Neuronal stem cell (in vitro differentiated cells): ENCODE data around the gene TBC1D22A.

ENCODE experiments used
- DNase-seq: peaks from one replicate; pipeline ENCODE4 v3.0.0-alpha.2; 2013; ENCODE audit warnings: low spot score
- H2AFZ ChIP-seq: one replicate; pipeline ENCODE4 v1.6.1; 2013; ENCODE audit warnings: mild to moderate bottlenecking, low read length, inconsistent platforms
- H2AK5ac ChIP-seq: 2 replicates; pipeline ENCODE4 v1.6.1; 2013; ENCODE audit warnings: low read depth, mild to moderate bottlenecking, inconsistent platforms, low read length, moderate library complexity, mixed read lengths
- H2BK120ac ChIP-seq: 2 replicates; pipeline ENCODE4 v1.6.1; 2013; ENCODE audit warnings: low read depth, mild to moderate bottlenecking, inconsistent platforms, low read length, moderate library complexity, mixed read lengths
- H2BK12ac ChIP-seq: one replicate; pipeline ENCODE4 v1.6.1; 2013; ENCODE audit warnings: low read length, inconsistent platforms
- H2BK15ac ChIP-seq: 2 replicates; pipeline ENCODE4 v1.6.1; 2013; ENCODE audit warnings: mild to moderate bottlenecking, low read length, inconsistent platforms, mixed read lengths
- H2BK5ac ChIP-seq: one replicate; pipeline ENCODE4 v1.6.1; 2013; ENCODE audit warnings: inconsistent platforms, mild to moderate bottlenecking, low read length, moderate library complexity
- H3K14ac ChIP-seq: one replicate; pipeline ENCODE4 v1.6.1; 2013; ENCODE audit warnings: low read length, inconsistent platforms
- H3K18ac ChIP-seq: 2 replicates; pipeline ENCODE4 v1.6.1; 2013; ENCODE audit warnings: low read length, inconsistent platforms
- H3K23ac ChIP-seq: 2 replicates; pipeline ENCODE4 v1.6.1; 2013; ENCODE audit warnings: low read depth, mild to moderate bottlenecking, mixed read lengths, low read length, inconsistent platforms; ENCODE audit not compliant: poor library complexity
- H3K27ac ChIP-seq: replicated peaks from 3 replicates; pipeline ENCODE4 v1.5.1; 2013; ENCODE audit warnings: low read length, inconsistent platforms
- H3K27me3 ChIP-seq, 3 experiments: 2 replicates each; pipeline ENCODE4 v1.6.1; 2013; ENCODE audit warnings: low read length in 3 of 3, mild to moderate bottlenecking in 2 of 3, inconsistent platforms in 1 of 3, low read depth in 1 of 3, mixed read lengths in 1 of 3, moderate library complexity in 1 of 3; ENCODE audit not compliant: control insufficient read depth in 3 of 3, insufficient read depth in 3 of 3
- H3K36me3 ChIP-seq, 2 donors: replicated peaks in 1 of 2; 2 replicates each; pipeline ENCODE4 v1.6.1; 2013; ENCODE audit warnings: low read length in 2 of 2; ENCODE audit not compliant: control insufficient read depth in 2 of 2, insufficient read depth in 2 of 2
- H3K4ac ChIP-seq: 2 replicates; pipeline ENCODE4 v1.6.1; 2013; ENCODE audit warnings: inconsistent platforms, mild to moderate bottlenecking, low read length, moderate library complexity
- H3K4me1 ChIP-seq, 2 donors: 1 replicate in 1 of 2; 2 replicates in 1 of 2; pipeline ENCODE4 v1.6.1; 2013; ENCODE audit warnings: low read length in 2 of 2, low read depth in 1 of 2; ENCODE audit not compliant: control insufficient read depth in 2 of 2, insufficient read depth in 1 of 2
- H3K4me2 ChIP-seq: one replicate; pipeline ENCODE4 v1.6.1; 2013; ENCODE audit warnings: mild to moderate bottlenecking, low read length, inconsistent platforms; ENCODE audit not compliant: insufficient read depth, poor library complexity, severe bottlenecking
- H3K4me3 ChIP-seq, 2 donors: 2 replicates each; pipeline ENCODE4 v1.5.1; 2013; ENCODE audit warnings: low read length in 2 of 2, mild to moderate bottlenecking in 2 of 2, inconsistent platforms in 1 of 2, moderate library complexity in 1 of 2
- H3K79me1 ChIP-seq: one replicate; pipeline ENCODE4 v1.6.1; 2013; ENCODE audit warnings: low read depth, mild to moderate bottlenecking, inconsistent platforms, low read length, moderate library complexity
- H3K9ac ChIP-seq: one replicate; pipeline ENCODE4 v1.6.1; 2013; ENCODE audit warnings: mild to moderate bottlenecking, low read depth, low read length, inconsistent platforms; ENCODE audit not compliant: poor library complexity
- H3K9me3 ChIP-seq, 2 donors: replicated peaks in 1 of 2; 2 replicates each; pipeline versions ENCODE3 to v1.6.1; 2013; ENCODE audit warnings: low read length in 2 of 2, mild to moderate bottlenecking in 2 of 2, inconsistent platforms in 1 of 2, low read depth in 1 of 2, mixed read lengths in 1 of 2, moderate library complexity in 1 of 2; ENCODE audit not compliant: control insufficient read depth in 2 of 2, insufficient read depth in 1 of 2
- H4K8ac ChIP-seq: one replicate; pipeline ENCODE4 v1.6.1; 2013; ENCODE audit warnings: low read depth, mild to moderate bottlenecking, inconsistent platforms, low read length, moderate library complexity
- H4K91ac ChIP-seq: one replicate; pipeline ENCODE4 v1.6.1; 2013; ENCODE audit warnings: low read length, low read depth, mild to moderate bottlenecking, inconsistent platforms; ENCODE audit not compliant: poor library complexity
- WGBS, 2 donors: extraction: QIAGEN DNeasy Blood & Tissue Kit; methylation state at CpG; one replicate each; pipeline ENCODE4 v1.1.7; 2013; ENCODE audit warnings: missing lambda C conversion rate in 2 of 2, mixed read lengths in 1 of 2; ENCODE audit not compliant: insufficient read length in 2 of 2, insufficient replicate concordance in 1 of 2; ENCODE audit errors: extremely low coverage in 2 of 2; 5-methylcytosine and 5-hydroxymethylcytosine counted together

The TBC1D22A gene

GRCh38 chr22:47063071-47063509 is 300.6 kb downstream of the TBC1D22A start:
- H4K91ac ChIP-seq: no peak overlapping the region
- no peaks in the 10 kb centered on the region for H3K9me3 ChIP-seq
- H3K79me1 ChIP-seq: no peaks in the 10 kb centered on the region
- H2AFZ ChIP-seq: no peak overlapping the region
- no peak overlapping the region for H2BK120ac ChIP-seq
- H2BK12ac ChIP-seq: no peak overlapping the region
- no peak overlapping the region for H3K14ac ChIP-seq
- H3K27me3 ChIP-seq: no peaks in the 10 kb centered on the region
- H3K4me3 ChIP-seq: no peak overlapping the region
- no peak overlapping the region for H3K27ac ChIP-seq
- H3K4ac ChIP-seq: no peak overlapping the region
- no peak overlapping the region for H3K9ac ChIP-seq
- DNase-seq: no peak
- no peak overlapping the region for H3K18ac ChIP-seq
- no peak overlapping the region for H2AK5ac ChIP-seq
- H3K23ac ChIP-seq: no peak overlapping the region
- no peak overlapping the region for H3K4me2 ChIP-seq
- no CpG with 5 or more reads among the region's 14 CpGs for WGBS, 2 donors
- H3K36me3 ChIP-seq: no peaks in the 10 kb centered on the region
- peak overlapping the region; percentile 33 for H2BK5ac ChIP-seq
- H4K8ac ChIP-seq: no peak overlapping the region
- peaks cover 0 to 16% of the 10 kb centered on the region in 2 donors for H3K4me1 ChIP-seq
- no peak overlapping the region for H2BK15ac ChIP-seq

GRCh38 chr22:47063606-47064005 is 301.2 kb downstream of the TBC1D22A start:
- Histone ChIP-seq H3K18ac (peak overlapping the region; percentile 90), H2AK5ac (peak overlapping the region; percentile 45), H2BK120ac (no peak overlapping the region), H3K23ac (no peak overlapping the region), H3K14ac (no peak overlapping the region), H3K36me3 (no peaks in the 10 kb centered on the region), H3K4me2 (no peak overlapping the region), H4K91ac (peak overlapping the region; percentile 66), H2BK5ac (no peak overlapping the region), H3K4me3 (no peak overlapping the region), H2BK12ac (no peak overlapping the region), H4K8ac (no peak overlapping the region), H3K9ac (no peak overlapping the region), H3K4ac (no peak overlapping the region), H3K4me1 (peaks cover 0 to 17% of the 10 kb centered on the region in 2 donors), H3K79me1 (no peaks in the 10 kb centered on the region), H2AFZ (no peak overlapping the region), H3K27me3 (no peaks in the 10 kb centered on the region), H3K9me3 (no peaks in the 10 kb centered on the region), H2BK15ac (no peak overlapping the region), H3K27ac (no peak overlapping the region)
- whole genome bisulfite sequencing, 2 donors: no CpG with 5 or more reads among the region's 10 CpGs
- DNase-seq: no peak

- Histone ChIP-seq H4K91ac (peak overlapping the region; percentile 66), H3K27ac (no peak overlapping the region), H3K14ac (peak overlapping the region; percentile 95), H3K4me2 (no peak overlapping the region), H2BK12ac (no peak overlapping the region), H3K9ac (no peak overlapping the region), H3K23ac (no peak overlapping the region), H2AFZ (no peak overlapping the region), H3K4ac (peak overlapping the region; percentile 17), H3K9me3 (no peaks in the 10 kb centered on the region), H2BK120ac (no peak overlapping the region), H3K18ac (peak overlapping the region; percentile 90), H2AK5ac (peak overlapping the region; percentile 45), H3K4me1 (peaks cover 0 to 17% of the 10 kb centered on the region in 2 donors), H3K79me1 (no peaks in the 10 kb centered on the region), H4K8ac (no peak overlapping the region), H2BK5ac (no peak overlapping the region), H3K36me3 (no peaks in the 10 kb centered on the region), H2BK15ac (no peak overlapping the region), H3K27me3 (no peaks in the 10 kb centered on the region), H3K4me3 (no peak overlapping the region)
- no peak for DNase-seq
- WGBS, 2 donors: no CpG with 5 or more reads among the region's 19 CpGs
These were observed 301.6 kb downstream of the TBC1D22A start for GRCh38 chr22:47064016-47064415.

GRCh38 chr22:47064416-47064815 is 302.0 kb downstream of the TBC1D22A start:
- no peak for DNase-seq
- Histone ChIP-seq H3K18ac (no peak overlapping the region), H3K4ac (no peak overlapping the region)

More at GRCh38 chr22:47064416-47064815, 302.0 kb downstream of the TBC1D22A start:
- no peak overlapping the region for H4K8ac ChIP-seq
- peaks cover 0 to 17% of the 10 kb centered on the region in 2 donors for H3K4me1 ChIP-seq
- no peak overlapping the region for H3K4me2 ChIP-seq
- H3K9me3 ChIP-seq: no peaks in the 10 kb centered on the region
- H2BK5ac ChIP-seq: no peak overlapping the region
- H3K4me3 ChIP-seq: no peak overlapping the region
- no peaks in the 10 kb centered on the region for H3K79me1 ChIP-seq
- no peak overlapping the region for H2BK15ac ChIP-seq
- no peak overlapping the region for H3K27ac ChIP-seq
- no peak overlapping the region for H3K9ac ChIP-seq
- no peaks in the 10 kb centered on the region for H3K36me3 ChIP-seq
- H3K27me3 ChIP-seq: no peaks in the 10 kb centered on the region
- H2BK12ac ChIP-seq: no peak overlapping the region
- H4K91ac ChIP-seq: no peak overlapping the region
- no peak overlapping the region for H2BK120ac ChIP-seq
- H3K14ac ChIP-seq: no peak overlapping the region
- H2AFZ ChIP-seq: no peak overlapping the region
- H3K23ac ChIP-seq: no peak overlapping the region
- H2AK5ac ChIP-seq: no peak overlapping the region
- WGBS, 2 donors: no CpG with 5 or more reads among the region's 10 CpGs
